WERI-Rb-1 (cell line): Measurements from ENCODE around the gene SMG7.

Source experiments
- DNase-seq: peaks from one replicate; pipeline ENCODE4 v3.0.0-alpha.2; 2020
- H3K27ac ChIP-seq: fragments of 250-450 bp; sonication (Bioruptor Pico); 2 replicates; pipeline ENCODE4 v1.5.1; 2020; ENCODE audit warnings: mild to moderate bottlenecking, moderate library complexity
- H3K27me3 ChIP-seq: fragments of 250-450 bp; sonication (Bioruptor Pico); 2 replicates; pipeline ENCODE4 v1.5.1; 2021; ENCODE audit warnings: mild to moderate bottlenecking, low read depth, moderate library complexity; ENCODE audit not compliant: insufficient read depth, severe bottlenecking
- H3K36me3 ChIP-seq: fragments of 250-450 bp; sonication (Bioruptor Pico); 2 replicates; pipeline ENCODE4 v1.5.1; 2020; ENCODE audit warnings: mild to moderate bottlenecking, moderate library complexity
- H3K4me3 ChIP-seq: 2 replicates; pipeline ENCODE4 v1.5.1; 2011; ENCODE audit warnings: low read depth, mild to moderate bottlenecking, control low read depth, low read length
- H3K9me3 ChIP-seq: fragments of 250-450 bp; sonication (Bioruptor Pico); 2 replicates; pipeline ENCODE4 v1.5.1; 2021; ENCODE audit warnings: mild to moderate bottlenecking, moderate library complexity; ENCODE audit not compliant: severe bottlenecking
- TF ChIP-seq, protein P1 (sequence below): IDR thresholded peaks from 2 replicates; pipeline ENCODE4 v1.5.1; 2011; ENCODE audit warnings: low read depth, mild to moderate bottlenecking, control low read depth, inconsistent platforms, low read length

The SMG7 gene

GRCh38 chr1:183461350-183461749 is 10.9 kb upstream of the SMG7 start:
- H3K4me3 ChIP-seq, result no peak overlapping the region

DNA sequence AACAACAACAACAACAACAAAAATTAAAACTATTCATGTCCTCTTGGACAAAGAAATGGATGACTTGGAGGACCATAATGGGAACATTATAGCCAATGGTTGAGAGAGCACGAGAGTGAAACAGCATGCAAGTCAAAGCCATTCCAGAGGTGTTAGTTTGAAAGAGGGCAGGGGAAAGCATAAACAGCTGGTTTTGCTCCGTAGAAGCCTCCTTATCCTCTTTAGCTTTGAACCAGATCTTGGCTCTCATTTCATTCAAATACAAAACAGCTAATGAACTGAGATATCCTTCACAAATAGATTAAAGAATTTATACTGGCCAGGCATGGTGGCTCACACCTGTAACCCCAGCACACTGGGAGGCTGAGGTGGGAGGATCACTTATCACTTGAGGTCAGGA is 8.7 kb upstream of the SMG7 start:
- Histone ChIP-seq H3K36me3 (no peaks in the 10 kb centered on the region), H3K27ac (no peak overlapping the region), H3K27me3 (no peaks in the 10 kb centered on the region), H3K4me3 (no peak overlapping the region), H3K9me3 (no peaks in the 10 kb centered on the region)
- no peak for DNase-seq
- TF ChIP-seq, protein P1, sequence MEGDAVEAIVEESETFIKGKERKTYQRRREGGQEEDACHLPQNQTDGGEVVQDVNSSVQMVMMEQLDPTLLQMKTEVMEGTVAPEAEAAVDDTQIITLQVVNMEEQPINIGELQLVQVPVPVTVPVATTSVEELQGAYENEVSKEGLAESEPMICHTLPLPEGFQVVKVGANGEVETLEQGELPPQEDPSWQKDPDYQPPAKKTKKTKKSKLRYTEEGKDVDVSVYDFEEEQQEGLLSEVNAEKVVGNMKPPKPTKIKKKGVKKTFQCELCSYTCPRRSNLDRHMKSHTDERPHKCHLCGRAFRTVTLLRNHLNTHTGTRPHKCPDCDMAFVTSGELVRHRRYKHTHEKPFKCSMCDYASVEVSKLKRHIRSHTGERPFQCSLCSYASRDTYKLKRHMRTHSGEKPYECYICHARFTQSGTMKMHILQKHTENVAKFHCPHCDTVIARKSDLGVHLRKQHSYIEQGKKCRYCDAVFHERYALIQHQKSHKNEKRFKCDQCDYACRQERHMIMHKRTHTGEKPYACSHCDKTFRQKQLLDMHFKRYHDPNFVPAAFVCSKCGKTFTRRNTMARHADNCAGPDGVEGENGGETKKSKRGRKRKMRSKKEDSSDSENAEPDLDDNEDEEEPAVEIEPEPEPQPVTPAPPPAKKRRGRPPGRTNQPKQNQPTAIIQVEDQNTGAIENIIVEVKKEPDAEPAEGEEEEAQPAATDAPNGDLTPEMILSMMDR, result no peak

More at GRCh38 chr1:183461350-183461749, 10.9 kb upstream of the SMG7 start:
- no peak for DNase-seq
- TF ChIP-seq, protein P1, result no peak
- Histone ChIP-seq H3K36me3 (no peaks in the 10 kb centered on the region), H3K27ac (no peak overlapping the region), H3K27me3 (no peaks in the 10 kb centered on the region), H3K9me3 (no peaks in the 10 kb centered on the region)

GRCh38 chr1:183466781-183467180 is 5.5 kb upstream of the SMG7 start:
- Histone ChIP-seq H3K4me3 (no peak overlapping the region), H3K36me3 (no peaks in the 10 kb centered on the region), H3K27me3 (no peaks in the 10 kb centered on the region), H3K27ac (no peak overlapping the region), H3K9me3 (no peaks in the 10 kb centered on the region)
- TF ChIP-seq, protein P1, result no peak
- DNase-seq, result no peak

GRCh38 chr1:183467687-183468086 is 4.6 kb upstream of the SMG7 start:
- Histone ChIP-seq H3K9me3 (no peaks in the 10 kb centered on the region), H3K27me3 (no peaks in the 10 kb centered on the region), H3K4me3 (no peak overlapping the region), H3K27ac (no peak overlapping the region), H3K36me3 (peaks cover 3% of the 10 kb centered on the region)
- TF ChIP-seq, protein P1, result no peak
- DNase-seq, result no peak

- Histone ChIP-seq H3K9me3 (no peaks in the 10 kb centered on the region), H3K27ac (peak overlapping the region; percentile 100), H3K27me3 (no peaks in the 10 kb centered on the region), H3K36me3 (peaks cover 18% of the 10 kb centered on the region), H3K4me3 (peak overlapping the region; percentile 70)
- TF ChIP-seq, protein P1, result peak; percentile 43; the same call in 1 of the 2 replicates
- DNase-seq, result peak; percentile 88
Observed at GRCh38 chr1:183470147-183470960, 1.9 kb upstream of the SMG7 start.
